GM21576 (cell line): ENCODE data around the gene TF.

Experiments
- ATAC-seq: cut with Tn5 transposase; IDR thresholded peaks from one replicate; pipeline ENCODE4 v1.9.1; 2021; ENCODE audit warnings: mild to moderate bottlenecking, moderate library complexity; ENCODE audit not compliant: unreplicated experiment

The TF gene

DNA sequence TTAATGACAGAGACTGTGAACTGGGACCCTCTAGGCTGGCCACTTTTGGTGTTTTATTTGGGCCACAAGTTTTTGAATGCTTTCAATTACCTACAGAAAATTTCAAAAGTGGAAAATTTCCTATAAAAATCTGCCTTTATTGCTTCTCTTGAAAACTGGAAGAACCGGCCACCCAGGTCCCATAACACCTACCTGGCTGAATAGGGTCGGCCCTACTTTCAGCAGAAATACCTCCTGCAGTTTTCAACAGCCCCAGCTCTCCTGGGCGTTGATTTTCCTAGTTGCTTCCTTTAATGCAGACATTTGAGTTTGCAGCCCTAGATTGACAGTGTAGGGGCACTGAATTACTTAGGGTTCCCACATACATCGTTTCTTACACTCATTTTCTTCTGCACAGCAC is 58.7 kb downstream of the TF start:
- no peak for ATAC-seq

DNA sequence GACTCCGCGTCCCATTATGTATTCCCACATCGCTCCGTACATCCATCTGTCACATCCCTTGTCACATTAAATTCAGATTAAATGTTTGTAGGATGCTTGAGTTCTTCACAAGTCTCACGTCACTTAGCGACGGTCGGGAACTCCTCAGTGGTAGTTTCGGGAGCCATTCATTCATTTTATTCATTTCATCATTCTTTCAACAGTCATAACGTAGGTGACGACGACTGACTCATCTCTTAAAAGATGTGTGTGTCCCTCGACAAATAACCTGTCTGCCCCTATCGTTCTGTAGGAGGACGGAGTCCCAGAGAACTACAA is 59.1 kb downstream of the TF start:
- ATAC-seq, result no peak

DNA sequence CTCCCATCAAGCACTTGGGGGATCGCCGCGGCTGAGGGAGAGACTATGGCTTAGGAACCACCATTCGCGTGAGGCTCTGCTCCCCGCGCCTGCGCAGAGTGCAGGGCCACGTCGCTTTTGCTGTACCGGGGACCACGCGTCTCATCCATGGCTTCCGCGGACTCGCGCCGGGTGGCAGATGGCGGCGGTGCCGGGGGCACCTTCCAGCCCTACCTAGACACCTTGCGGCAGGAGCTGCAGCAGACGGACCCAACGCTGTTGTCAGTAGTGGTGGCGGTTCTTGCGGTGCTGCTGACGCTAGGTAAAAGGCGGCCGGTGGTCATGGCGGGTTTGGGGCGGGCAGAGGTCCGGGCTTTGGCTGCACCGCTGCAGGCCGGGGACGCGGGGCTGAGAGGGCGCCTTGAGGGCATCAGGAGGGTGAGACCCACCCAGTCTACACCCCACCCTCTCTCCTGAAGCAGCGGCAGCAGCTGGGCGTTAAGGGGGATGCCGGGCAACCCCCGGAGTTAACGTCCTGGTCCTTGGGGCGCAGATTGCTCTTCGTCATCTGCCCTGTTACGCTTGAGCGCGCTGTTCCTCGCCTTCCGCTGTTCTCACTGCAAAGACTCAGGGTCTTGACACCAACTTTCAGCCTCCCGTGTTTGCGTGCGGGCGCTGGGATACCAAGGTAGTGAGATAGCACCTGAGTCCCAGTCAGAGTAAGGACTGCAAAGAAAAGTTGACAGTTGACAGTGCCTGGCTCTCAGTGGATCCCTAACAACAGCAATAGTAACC is 59.7 kb downstream of the TF start, which contains the start of gene SRPRB:
SRPRB (plus strand) TSS at position 114 of the 774 bp plus-strand sequence; CDS start at position 148, 34 bp downstream.
- peak; percentile 98 for ATAC-seq

DNA sequence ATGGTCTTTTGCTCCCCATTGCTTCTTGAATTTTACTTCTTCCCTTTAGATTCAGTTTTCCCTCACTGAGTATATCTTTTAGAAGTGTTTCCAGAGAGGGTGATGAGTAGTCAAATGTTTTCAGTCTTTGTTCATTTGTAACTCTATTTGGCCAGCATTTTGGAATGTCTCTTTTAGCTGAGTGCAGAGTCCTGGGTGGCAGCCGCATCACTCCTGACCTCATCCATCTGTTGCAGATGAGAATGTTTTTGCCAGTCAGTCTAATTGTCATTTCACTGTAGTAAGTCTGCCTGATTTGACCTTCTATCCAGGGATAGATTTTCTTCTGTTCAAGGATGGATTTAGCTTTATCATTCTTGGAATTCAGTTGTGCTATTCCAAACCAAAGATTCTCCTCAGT is 66.7 kb downstream of the TF start:
- ATAC-seq, result no peak

DNA sequence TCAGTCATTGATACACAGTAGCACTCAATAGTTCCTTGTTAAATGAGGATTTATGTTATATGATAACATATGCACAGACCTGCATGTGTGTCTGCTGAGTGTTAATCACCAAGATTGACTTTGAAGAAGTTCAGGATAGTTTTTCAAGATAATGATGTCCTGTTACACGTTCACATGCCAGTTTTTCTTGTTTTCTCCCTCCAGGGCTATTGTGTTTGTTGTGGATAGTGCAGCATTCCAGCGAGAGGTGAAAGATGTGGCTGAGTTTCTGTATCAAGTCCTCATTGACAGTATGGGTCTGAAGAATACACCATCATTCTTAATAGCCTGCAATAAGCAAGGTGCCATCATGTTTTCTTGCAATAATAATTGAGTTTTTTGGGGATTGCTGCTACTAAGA is 69.2 kb downstream of the TF start:
- no peak for ATAC-seq

DNA sequence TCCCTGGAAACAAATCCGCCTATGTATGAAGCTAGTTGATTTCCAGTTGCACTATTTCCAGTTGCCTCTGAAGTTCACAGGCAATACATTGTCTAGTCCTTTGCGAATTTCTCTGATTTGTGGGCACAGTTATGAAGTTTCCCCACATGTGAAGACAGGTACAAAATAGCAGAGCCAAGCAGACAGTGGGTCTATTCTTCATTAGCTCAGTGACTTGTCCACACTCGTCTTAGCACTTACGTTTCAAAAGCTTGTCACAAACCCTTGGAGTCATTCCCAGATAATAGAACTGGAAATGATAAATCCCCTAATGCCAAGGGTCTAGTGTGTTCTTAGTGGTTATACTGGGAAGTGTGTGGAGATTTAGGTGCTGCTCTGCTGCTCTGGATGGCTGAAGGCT is 73.9 kb downstream of the TF start:
- ATAC-seq, result no peak

DNA sequence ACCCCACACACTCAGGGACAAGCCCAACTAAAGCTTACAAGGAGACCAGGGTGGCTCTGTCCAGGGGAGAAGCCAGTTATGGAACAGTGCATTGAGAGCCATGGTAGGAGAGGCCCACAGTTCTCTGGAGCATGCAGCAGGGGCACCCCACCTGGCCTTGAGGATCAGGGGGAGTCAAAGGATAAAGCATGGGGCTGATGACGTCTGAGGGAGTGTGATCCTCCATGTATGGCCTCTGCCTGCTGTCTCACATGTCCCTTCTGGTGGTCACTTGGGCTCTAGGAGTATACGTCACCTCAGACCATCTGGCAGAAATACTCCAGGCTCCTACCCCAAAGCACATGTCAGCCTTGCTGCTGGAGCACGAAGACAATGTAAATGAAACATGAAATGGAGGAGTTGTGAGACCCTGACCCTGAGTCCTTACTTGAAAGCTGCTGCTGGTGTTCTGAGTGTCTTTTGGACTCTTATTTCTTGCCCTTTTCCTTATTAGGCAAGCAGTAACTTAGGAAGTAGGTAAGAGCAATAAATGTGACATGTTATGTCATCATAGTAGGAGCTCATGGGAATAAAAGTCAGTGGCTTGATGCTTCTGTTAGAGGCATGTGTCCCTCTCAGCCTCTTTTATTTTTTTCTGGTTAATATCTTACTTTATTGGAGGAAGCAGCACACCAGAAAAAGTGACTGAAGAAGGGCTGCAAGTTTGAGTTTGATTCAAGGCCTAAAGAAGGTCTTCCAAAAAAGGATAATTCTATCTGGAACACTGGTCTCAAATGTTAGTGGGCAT is 74.9 kb downstream of the TF start:
- ATAC-seq, result no peak

DNA sequence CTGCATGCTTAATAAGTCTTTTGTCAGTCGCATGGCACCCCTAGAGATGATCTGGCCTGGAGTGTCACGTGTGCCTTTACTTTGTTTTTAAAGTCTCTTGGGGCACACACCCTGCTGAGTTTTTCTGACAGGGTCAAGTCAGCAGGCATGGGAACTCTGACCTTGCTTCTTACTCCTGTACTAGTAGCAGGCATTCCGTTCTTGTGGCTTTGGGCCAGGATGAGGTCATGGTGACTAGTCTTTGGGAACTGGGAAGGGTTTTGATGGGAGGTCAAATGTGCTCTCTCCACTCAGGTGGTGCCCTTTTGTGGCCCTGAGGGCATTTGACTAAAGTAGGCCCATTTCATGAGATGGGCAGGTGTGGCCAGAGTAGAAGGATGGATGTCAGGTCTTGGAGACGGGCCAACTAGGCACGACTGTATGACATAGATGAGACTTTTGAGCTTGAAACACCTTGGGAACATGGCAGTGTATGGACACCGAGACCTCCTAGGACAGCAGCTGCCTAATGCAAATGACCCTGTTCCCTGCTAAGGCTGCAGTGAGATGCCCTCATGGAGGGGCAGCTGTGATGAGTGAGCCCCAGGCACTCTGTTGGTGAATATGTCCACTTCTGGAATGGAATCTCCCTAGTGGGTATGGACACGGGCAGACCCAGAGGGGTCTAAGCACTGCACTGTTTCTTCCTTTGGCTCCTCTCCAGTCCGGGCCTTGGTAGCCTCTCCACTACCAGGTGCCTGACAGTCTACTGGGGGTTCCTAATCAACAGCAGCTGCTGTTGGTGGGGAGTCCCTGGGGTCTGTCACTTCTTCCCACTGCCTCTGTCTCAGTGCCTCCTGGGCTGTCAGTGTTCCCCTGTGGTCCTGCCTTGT is 75.8 kb downstream of the TF start:
- no peak for ATAC-seq

DNA sequence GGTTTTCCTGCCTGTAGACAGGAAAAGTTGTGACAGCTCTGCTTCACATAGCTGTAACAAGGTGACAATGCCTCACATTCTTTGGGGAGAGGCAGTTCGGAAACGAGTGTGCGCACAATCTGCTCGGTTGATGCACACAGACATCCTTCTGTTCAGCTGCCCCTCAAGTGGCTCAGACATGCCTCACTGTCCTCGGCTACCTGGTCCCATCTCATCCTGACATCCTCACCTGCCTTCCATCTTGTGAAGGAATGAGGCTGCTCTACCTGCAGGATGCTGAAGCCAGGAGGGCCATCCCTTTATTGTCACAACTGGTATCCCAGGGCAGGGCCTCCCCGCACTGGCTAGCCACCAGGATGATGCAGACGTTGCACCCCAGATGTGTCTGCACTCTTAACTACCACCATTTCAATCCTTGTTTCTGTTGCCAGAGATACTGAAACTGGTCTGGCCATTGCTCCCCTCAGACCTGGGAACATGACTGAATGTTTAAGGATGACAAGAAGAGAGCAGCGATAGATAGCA is 78.8 kb downstream of the TF start:
- no peak for ATAC-seq

DNA sequence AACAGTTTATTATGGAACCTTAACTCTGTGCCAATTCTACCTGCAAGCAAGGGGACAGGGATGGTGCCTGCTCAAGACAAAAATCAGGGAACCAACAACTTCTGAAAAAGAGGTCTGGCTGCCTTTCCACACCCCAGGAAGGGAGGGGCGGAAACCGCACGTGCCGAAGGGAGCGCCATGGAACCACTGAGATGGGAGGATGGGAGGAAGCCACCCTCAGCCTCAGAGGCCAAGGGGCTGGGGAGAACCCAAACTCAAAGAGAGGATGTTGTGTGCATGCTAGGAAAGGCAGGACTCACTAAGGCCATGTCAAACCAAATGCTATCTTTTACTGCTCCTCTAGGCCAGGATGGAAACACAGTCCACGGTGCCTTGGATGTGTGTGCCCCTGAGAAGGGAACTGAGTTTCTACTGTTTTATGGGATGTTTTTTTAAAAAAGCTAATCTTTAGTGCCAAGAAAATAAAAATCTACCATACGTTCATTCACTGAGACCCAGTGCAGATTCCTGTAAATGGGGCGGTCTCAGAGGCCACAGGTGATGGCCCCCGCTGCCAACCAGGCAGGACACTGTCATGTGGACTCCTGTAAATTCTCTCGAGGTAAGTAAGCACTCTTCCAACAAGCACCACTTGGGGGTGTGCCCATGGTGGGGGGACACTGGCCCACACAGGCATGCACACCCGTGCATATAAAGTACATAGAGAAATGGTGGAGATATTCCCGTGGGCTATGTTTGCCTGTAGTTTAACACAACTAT is 80.0 kb downstream of the TF start:
- ATAC-seq, result no peak

DNA sequence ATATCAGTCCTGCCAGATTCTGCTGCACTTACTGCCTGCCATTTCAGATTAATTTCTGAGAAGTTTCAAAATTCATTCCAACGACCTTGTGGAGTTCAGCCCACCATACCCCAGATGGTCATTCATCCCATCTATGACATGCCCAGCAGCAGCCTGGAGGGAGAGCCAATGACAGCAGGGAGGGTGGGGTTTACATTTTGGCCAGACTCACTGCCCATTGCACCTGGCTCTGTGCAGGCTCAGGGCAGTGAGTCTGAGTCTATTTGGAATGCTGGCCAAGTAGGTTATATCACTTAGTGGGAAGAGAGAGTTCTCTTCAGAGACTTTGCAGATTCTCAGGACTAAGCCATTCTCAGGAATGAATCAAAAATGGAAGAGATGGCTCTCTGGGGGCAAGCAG is 80.9 kb downstream of the TF start:
- no peak for ATAC-seq

DNA sequence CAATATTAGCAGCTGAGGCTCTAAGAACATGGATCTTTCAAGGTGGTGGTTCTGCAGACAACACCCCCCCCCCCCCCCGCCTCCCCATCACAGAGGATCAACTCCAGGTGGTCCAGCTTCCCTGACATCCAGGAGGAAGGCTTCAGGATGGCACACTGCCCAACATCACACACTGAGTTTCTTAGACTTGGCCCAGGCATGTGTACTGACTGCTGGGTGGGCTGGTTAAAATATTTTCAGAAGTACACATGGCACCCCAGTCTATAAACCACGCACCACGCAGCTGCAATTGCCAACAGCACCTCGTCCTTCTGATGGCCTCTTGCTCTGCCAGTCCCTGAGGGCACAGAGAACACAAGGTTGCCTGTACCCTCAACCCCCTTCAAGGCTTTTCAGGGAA is 81.5 kb downstream of the TF start:
- no peak for ATAC-seq

DNA sequence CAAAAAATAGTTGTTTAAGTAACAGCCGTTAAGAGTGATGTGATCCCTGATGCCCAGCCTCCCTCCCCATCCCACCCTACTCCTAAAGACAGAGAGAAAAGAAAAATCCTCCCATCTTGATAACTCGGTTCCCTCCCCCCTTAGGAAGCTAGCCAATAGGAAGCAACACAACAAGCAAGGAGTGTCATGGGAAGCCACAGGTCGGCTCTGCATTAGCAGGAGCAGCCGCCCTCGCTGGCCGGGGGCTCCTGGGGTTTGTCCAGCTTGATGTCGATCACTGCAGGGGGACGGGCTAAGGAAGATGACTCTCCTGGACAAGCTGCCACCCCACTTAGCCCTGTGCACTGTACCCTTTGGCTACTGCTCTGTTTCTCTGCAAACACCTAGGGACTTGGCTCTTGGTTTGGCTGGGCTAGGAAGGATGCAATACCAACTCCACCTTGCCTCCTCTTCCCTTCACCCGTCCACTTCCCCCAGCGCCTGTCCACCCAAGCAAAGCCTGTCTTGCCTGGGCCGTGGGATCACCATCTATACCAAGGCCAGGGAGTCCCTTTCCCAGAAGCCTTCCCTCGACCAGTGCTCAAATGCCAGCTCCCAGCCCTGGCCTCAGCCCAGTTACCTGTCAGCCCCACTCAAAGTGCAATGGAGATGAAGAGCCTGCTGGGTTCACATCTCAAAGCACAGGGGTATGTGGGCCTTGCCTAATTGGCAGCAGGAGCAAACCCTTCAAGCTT is 82.5 kb downstream of the TF start:
- no peak for ATAC-seq

DNA sequence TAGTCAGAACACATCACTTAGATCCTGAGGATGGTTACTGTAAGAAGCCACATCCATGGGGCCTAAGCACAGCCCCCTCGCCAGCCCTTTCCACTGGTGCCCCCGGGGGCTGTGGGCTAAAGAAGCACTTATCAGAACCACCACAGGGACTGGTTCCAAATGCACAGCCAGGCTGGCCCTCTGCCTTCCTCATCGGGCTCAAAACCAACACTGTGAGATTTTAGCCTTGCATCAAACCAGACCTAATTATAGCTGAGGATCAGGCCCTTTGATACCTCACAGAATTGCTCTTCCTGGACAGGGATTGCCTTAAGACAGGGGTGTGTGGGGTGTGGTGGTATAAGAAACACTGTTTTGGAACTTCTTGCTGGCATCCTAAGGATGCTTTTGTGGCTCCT is 83.1 kb downstream of the TF start:
- no peak for ATAC-seq

DNA sequence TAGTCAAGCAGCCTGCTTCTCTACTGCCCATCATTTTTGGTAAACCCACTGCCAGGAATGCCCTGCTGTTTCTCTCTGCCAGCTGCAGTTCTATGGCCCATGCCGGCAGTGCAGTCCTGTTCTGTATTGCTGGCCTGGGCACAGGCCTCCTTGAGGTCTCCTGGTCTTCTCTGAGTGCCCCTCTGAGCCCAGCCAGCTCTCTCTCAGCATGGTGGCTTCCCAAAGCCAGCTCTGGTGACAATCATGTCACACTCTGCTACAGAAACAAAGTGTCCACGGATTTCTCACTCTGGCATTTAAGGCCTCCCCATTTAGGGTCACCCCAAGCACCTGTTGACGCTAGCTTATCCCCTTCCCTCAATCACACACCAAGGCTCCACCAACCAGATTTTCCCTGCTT is 83.9 kb downstream of the TF start:
- ATAC-seq, result no peak

DNA sequence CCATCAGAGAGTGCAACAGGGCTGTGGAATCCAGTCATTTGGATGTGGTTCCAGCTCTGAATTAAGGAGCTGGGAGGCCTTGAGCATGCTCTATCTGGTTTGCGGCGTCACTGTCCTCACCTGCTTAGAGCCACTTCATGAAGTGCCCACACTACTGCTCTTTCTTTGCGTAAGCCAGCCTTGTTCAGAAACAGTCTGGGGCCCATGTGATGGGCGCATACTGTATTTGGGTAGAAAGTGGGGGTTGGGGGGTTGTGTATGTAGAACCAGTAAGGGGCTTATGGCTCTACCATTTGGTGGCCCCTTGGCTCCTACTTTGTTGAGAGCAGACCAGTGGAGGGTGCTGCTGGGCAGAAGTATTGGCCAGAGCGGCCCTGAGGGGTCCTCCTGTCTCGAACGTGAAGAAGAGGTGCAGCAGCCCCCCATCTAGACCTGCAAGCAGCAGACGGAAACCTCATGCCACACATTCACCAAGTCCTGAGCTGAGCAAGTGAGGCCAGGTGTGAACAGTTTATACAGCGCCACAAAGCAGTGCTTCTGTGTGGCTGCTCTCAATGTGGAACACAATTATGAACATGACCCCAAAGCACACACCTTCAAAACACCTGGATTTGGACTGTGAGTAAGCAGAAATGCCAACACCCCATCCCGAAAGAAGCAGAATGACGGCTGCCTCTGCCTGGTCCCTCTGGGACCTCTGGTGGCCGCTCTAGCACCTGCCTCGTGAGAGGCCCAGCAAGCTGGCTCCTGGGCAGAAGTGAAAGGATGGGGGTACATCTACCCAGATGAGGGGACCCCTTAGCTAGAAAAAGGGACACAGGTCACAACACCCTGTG is 86.0 kb downstream of the TF start:
- no peak for ATAC-seq

DNA sequence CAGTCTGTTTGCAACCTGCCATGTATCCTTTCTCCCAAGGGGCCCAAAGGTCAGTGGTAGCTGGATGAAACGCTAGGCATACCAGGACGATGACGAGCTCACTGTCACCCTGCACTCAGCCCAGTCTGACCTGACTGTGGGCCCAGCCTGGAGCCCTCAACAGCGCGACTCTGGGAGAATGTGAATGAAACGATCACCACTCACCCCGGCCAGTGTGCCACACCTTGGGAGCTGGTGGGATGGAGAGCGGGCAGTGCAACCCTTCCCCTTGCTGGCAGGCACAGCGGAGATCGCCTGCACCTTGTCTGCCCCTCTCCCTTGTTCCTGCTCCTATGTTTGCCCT is 86.6 kb downstream of the TF start:
- no peak for ATAC-seq

DNA sequence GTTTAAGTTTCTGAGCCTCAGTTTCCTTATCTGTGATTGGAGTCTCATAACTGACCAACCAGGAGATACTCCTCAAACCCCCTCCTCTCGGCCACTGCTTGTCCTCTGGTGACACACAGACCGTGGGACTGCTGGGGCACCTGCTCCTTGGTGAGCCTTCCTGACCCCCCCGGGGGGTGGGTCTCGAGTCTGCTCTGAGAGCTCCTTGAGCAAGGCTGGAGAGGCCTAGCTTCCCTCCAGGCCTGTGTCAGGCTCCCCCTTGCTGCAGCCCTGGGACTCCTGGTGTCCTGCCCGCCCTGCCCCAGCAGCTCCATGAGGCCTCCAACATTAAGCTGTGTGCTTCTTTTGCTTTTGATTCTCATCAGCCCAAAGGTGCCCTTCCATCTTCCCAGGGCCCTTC is 87.1 kb downstream of the TF start:
- ATAC-seq, result no peak
